PC-3 (cell line): ENCODE measurements around the gene MTX2. TPM values are rescaled to one million over a fixed set of nuclear protein-coding genes. Genes with fewer than 3 reads are reported as not detected.

Source experiments
- total RNA-seq: library from RNA; depleted of rRNA; stranded (reverse); fragments of >200 nt; gene quantifications from 2 replicates; pipeline ENCODE4 v1.2.3, GENCODE V29; 2014; rRNA removed

Gene MTX2
- total RNA-seq, 1 experiment from 2014 or later = 54.5 TPM

Other genes starting within 250 kb of the MTX2 start
- not detected in 2 replicates for gene EVX2, start 185.5 kb upstream of the MTX2 start, total RNA-seq
- 0.36 and 0.46 TPM in 2 replicates for gene HOXD13, start 176.7 kb upstream of the MTX2 start, total RNA-seq
- not detected in 2 replicates for gene HOXD12, start 169.6 kb upstream of the MTX2 start, total RNA-seq
- gene HOXD11, start 162.2 kb upstream of the MTX2 start, total RNA-seq = not detected in 2 replicates
- gene HOXD10, start 152.7 kb upstream of the MTX2 start, total RNA-seq = not detected in 2 replicates
- not detected in 2 replicates for gene HOXD9, start 146.7 kb upstream of the MTX2 start, total RNA-seq
- 1.9 and 2.9 TPM in 2 replicates for gene HOXD8, start 139.7 kb upstream of the MTX2 start, total RNA-seq
- 0.29 and 1.8 TPM in 2 replicates for gene HOXD4, start 117.9 kb upstream of the MTX2 start, total RNA-seq
- 3.0 and 4.4 TPM in 2 replicates for gene HOXD3, start 112.1 kb upstream of the MTX2 start, total RNA-seq
- gene HOXD1, start 80.8 kb upstream of the MTX2 start, total RNA-seq = not detected in 2 replicates